ENCODE data around the gene MAEA.

MAEA gene

DNA sequence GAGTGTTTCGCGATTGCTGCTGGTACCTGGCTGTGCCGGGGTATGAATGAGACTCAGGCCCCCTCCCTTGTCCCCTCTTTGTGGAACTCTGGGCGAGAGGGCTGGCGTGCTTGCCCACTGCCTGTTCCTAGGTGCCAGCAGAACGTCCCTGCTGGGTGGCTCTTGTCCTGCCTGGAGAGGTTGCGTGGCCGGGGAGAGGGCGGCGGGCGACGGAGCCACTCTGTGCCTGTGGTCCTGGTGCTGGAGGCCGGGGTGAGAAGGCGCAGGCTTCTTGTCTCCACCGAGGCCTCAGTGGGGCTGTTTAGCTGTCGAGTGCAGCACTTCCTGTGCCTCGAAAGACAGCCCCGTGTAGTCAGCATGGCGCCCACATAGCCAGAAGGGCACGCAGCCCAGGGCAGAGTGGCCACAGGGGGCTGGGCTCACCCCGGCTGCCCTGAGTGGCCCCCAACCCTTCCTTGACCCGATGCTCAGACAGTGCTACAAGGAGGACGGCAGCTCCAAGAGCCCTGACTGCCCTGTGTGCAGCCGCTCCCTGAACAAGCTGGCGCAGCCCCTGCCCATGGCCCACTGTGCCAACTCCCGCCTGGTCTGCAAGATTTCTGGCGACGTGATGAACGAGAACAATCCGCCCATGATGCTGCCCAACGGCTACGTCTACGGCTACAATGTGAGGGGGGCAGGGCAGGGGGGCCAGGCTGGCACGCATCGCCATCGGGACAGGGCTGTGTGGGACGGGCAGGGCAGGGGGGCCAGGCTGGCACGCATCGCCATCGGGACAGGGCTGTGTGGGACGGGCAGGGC, 48.5 kb downstream of the MAEA start:
- no peaks in the 10 kb centered on the region for H3F3A ChIP-seq (ENCODE audit: insufficient read depth)
- no peaks in the 10 kb centered on the region for H4K20me1 ChIP-seq (ENCODE audit: low read depth, low read length)
- no peak overlapping the region for H3K9ac ChIP-seq (ENCODE audit: low read length)
- H3K36me3 ChIP-seq (ENCODE audit: low read length) = 0 out of 2 replicates have a peak, but pooled peaks cover 5% of the 10 kb centered on the region
- H3K9me3 ChIP-seq (ENCODE audit: insufficient read depth, low read length) = no peaks in the 10 kb centered on the region
- no peak overlapping the region for H3K4me3 ChIP-seq (ENCODE audit: insufficient read depth, low read length, poor library complexity, severe bottlenecking)
- H3K9me2 ChIP-seq (replicated peaks; ENCODE audit: insufficient read depth, low read length) = no peaks in the 10 kb centered on the region
- H3K27ac ChIP-seq (ENCODE audit: low read depth, low read length) = no peak overlapping the region
- no peaks in the 10 kb centered on the region for H3K27me3 ChIP-seq (ENCODE audit: low read length)
- H3K4me2 ChIP-seq (ENCODE audit: low read depth, low read length, poor library complexity, severe bottlenecking) = no peak overlapping the region
- TF ChIP-seq, protein P1, sequence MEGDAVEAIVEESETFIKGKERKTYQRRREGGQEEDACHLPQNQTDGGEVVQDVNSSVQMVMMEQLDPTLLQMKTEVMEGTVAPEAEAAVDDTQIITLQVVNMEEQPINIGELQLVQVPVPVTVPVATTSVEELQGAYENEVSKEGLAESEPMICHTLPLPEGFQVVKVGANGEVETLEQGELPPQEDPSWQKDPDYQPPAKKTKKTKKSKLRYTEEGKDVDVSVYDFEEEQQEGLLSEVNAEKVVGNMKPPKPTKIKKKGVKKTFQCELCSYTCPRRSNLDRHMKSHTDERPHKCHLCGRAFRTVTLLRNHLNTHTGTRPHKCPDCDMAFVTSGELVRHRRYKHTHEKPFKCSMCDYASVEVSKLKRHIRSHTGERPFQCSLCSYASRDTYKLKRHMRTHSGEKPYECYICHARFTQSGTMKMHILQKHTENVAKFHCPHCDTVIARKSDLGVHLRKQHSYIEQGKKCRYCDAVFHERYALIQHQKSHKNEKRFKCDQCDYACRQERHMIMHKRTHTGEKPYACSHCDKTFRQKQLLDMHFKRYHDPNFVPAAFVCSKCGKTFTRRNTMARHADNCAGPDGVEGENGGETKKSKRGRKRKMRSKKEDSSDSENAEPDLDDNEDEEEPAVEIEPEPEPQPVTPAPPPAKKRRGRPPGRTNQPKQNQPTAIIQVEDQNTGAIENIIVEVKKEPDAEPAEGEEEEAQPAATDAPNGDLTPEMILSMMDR (IDR thresholded peaks at IDR 0.05; ENCODE audit: insufficient read depth, low read length, poor library complexity, severe bottlenecking) = no peak
- TF ChIP-seq EZH2phosphoT487 (conservative IDR thresholded peaks at IDR 0.05; ENCODE audit: low read length) = no peak
- H3K79me2 ChIP-seq (ENCODE audit: insufficient read depth, low read length) = no peaks in the 10 kb centered on the region
- no peak overlapping the region for H2AFZ ChIP-seq (ENCODE audit: low read depth, low read length, severe bottlenecking)

DNA sequence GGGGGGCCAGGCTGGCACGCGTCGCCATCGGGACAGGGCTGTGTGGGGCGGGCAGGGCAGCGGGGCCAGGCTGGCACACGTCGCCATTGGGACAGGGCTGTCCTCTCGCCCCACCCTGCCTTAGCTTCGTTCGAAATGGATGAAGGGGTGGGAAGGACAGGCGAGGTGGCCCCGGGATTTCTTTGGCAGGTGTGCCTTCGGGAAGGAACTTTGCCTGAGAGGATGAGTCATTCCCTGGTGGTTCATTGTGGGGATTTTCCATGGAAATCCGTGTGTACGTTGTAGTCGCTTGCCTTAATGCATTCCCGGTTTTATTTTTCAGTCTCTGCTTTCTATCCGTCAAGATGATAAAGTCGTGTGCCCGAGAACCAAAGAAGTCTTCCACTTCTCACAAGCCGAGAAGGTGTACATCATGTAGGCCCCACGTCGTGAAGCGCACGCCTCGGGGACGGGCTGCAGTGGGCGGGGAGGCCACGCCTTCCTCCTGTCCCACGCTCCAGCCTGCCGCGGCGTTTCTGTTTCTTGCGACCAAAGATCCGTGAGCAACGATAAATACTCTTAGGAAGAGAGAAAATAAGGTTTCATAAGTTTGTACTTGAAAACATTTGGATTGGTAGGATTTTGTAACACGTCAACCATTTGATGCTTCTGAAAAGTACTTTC, 49.2 kb downstream of the MAEA start:
- H3K27ac ChIP-seq (ENCODE audit: low read depth, low read length) = no peak overlapping the region
- H3K4me3 ChIP-seq (ENCODE audit: insufficient read depth, low read length, poor library complexity, severe bottlenecking) = no peak overlapping the region
- H4K20me1 ChIP-seq (ENCODE audit: low read depth, low read length) = no peaks in the 10 kb centered on the region
- TF ChIP-seq, protein P1 (IDR thresholded peaks at IDR 0.05; ENCODE audit: insufficient read depth, low read length, poor library complexity, severe bottlenecking) = no peak
- no peak for TF ChIP-seq EZH2phosphoT487 (conservative IDR thresholded peaks at IDR 0.05; ENCODE audit: low read length)
- no peak overlapping the region for H3K4me2 ChIP-seq (ENCODE audit: low read depth, low read length, poor library complexity, severe bottlenecking)
- no peaks in the 10 kb centered on the region for H3F3A ChIP-seq (ENCODE audit: insufficient read depth)
- H2AFZ ChIP-seq (ENCODE audit: low read depth, low read length, severe bottlenecking) = no peak overlapping the region
- H3K79me2 ChIP-seq (ENCODE audit: insufficient read depth, low read length) = no peaks in the 10 kb centered on the region
- H3K9me3 ChIP-seq (ENCODE audit: insufficient read depth, low read length) = no peaks in the 10 kb centered on the region
- no peak overlapping the region for H3K9ac ChIP-seq (ENCODE audit: low read length)
- no peaks in the 10 kb centered on the region for H3K27me3 ChIP-seq (ENCODE audit: low read length)
- H3K36me3 ChIP-seq (ENCODE audit: low read length) = 0 out of 2 replicates have a peak, but pooled peaks cover 5% of the 10 kb centered on the region
- H3K9me2 ChIP-seq (replicated peaks; ENCODE audit: insufficient read depth, low read length) = no peaks in the 10 kb centered on the region

DNA sequence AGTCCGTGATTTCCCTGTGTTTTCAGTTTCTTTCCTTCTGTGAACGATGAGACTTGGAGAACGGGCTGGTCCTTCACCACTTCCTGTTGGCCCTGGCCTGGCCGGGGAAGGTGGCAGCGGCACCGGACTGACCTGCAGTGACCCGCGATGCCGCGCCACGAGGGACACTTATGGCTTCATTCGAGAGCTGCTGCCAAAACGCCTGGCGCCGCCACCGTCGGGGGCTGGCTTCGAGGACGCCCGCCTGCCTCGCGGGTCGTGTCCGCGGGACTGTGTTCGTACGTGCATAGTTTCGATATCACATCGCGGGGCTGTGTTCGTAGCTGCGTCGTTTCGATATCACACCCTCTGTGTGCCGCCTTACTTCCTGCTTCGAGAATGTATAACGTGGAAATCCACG, 49.8 kb downstream of the MAEA start:
- H3K79me2 ChIP-seq (ENCODE audit: insufficient read depth, low read length) = no peaks in the 10 kb centered on the region
- no peaks in the 10 kb centered on the region for H3K27me3 ChIP-seq (ENCODE audit: low read length)
- H2AFZ ChIP-seq (ENCODE audit: low read depth, low read length, severe bottlenecking) = no peak overlapping the region
- H3K27ac ChIP-seq (ENCODE audit: low read depth, low read length) = no peak overlapping the region
- no peaks in the 10 kb centered on the region for H3K9me3 ChIP-seq (ENCODE audit: insufficient read depth, low read length)
- no peaks in the 10 kb centered on the region for H4K20me1 ChIP-seq (ENCODE audit: low read depth, low read length)
- H3K4me3 ChIP-seq (ENCODE audit: insufficient read depth, low read length, poor library complexity, severe bottlenecking) = no peak overlapping the region
- H3F3A ChIP-seq (ENCODE audit: insufficient read depth) = no peaks in the 10 kb centered on the region
- TF ChIP-seq, protein P1 (IDR thresholded peaks at IDR 0.05; ENCODE audit: insufficient read depth, low read length, poor library complexity, severe bottlenecking) = no peak
- TF ChIP-seq EZH2phosphoT487 (conservative IDR thresholded peaks at IDR 0.05; ENCODE audit: low read length) = no peak
- H3K9me2 ChIP-seq (replicated peaks; ENCODE audit: insufficient read depth, low read length) = no peaks in the 10 kb centered on the region
- H3K36me3 ChIP-seq (ENCODE audit: low read length) = 0 out of 2 replicates have a peak, but pooled peaks cover 5% of the 10 kb centered on the region
- H3K4me2 ChIP-seq (ENCODE audit: low read depth, low read length, poor library complexity, severe bottlenecking) = no peak overlapping the region
- no peak overlapping the region for H3K9ac ChIP-seq (ENCODE audit: low read length)
